ENCODE data around the gene RNF113B. TPM values are rescaled to one million over a fixed set of nuclear protein-coding genes. Genes with fewer than 3 reads are reported as not detected.
A peak's percentile ranks its signal among the peaks of the same experiment; 100 is the strongest.

The RNF113B gene
- total and polyA plus RNA-seq, 2 of the 4 experiments (the other 2 are of a cell fraction) = not detected

DNA sequence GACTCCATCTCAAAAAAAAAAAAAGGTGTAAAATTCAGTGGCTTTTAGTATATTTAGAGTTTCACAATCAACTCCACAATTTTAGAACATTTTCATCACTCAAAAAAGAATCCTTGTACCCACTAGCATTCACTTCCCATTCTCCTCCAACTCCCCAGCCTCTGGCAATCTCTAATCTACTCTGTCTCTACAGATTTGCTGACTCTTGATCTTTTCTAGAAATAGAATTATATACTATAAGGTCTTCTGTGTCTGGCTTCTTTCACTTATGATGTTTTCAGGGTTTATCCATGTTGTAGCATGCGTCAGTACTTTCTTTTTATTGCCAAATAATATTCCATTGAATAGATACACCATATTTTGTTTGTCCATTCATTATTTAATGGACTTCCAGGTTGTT is 42.2 kb downstream of the RNF113B start:
- no peak overlapping the region for H3K4ac ChIP-seq (ENCODE audit: low read depth, low read length)
- no peak overlapping the region for H4K5ac ChIP-seq (ENCODE audit: low read depth, low read length)
- TF ChIP-seq CEBPB (IDR thresholded peaks at IDR 0.05; ENCODE audit: low read depth, low read length) (no peak), MAFK (IDR thresholded peaks at IDR 0.05; ENCODE audit: low read depth, low read length) (peak; percentile 53)
- H2BK20ac ChIP-seq (ENCODE audit: low read depth, low read length) = no peak overlapping the region
- H3K36me3 ChIP-seq (ENCODE audit: control insufficient read depth, insufficient read depth, low read length) = no peaks in the 10 kb centered on the region
- H2AK9ac ChIP-seq (replicated peaks; ENCODE audit: low read depth, low read length, poor library complexity) = no peak overlapping the region
- no peak overlapping the region for H3K9ac ChIP-seq (ENCODE audit: low read depth, low read length)
- H4K8ac ChIP-seq (ENCODE audit: low read depth in 2 of 2, low read length in 2 of 2) = no peak overlapping the region
- H3K23ac ChIP-seq (ENCODE audit: low read depth, low read length) = no peak overlapping the region
- in situ Hi-C loops (cut with MboI; ENCODE audit: low sequenced_read_pairs) = loop anchor here (25.0 kb wide), 2 partner anchors 527 to 702 kb away; no protein-coding TSS in a partner anchor
- H3K9me3 ChIP-seq (ENCODE audit: control insufficient read depth, insufficient read depth, low read length) = no peaks in the 10 kb centered on the region
- H4K91ac ChIP-seq (ENCODE audit: insufficient read depth, low read depth, low read length) = no peak overlapping the region
- no peak overlapping the region for H3K4me2 ChIP-seq (ENCODE audit: low read depth, low read length)
- H2BK5ac ChIP-seq (ENCODE audit: low read depth, low read length, poor library complexity, severe bottlenecking) = no peak overlapping the region
- intact Hi-C loops (cut with micrococcal nuclease) = loop anchor here (5.0 kb wide), 1 partner anchor 477 kb away; no protein-coding TSS in a partner anchor
- ChIA-PET POLR2A (ENCODE audit: unreplicated experiment) (no interaction called here), CTCF (no interaction called here)
- no peak overlapping the region for H3K14ac ChIP-seq (replicated peaks; ENCODE audit: low read depth, low read length)
- no peak overlapping the region for H3K4me3 ChIP-seq (ENCODE audit: insufficient read depth, low read depth, low read length)
- no peak overlapping the region for H3K18ac ChIP-seq (ENCODE audit: low read depth, low read length)
- no CpG with 5 or more reads among the region's 1 CpG for WGBS, 2 experiments (ENCODE audit: extremely low coverage in 2 of 2, insufficient read length in 1 of 2)
- dilution Hi-C loops (cut with HindIII; ENCODE audit: low sequenced_read_pairs, unreplicated experiment) = no loop called here
- no peak overlapping the region for H2AK5ac ChIP-seq (ENCODE audit: low read depth, low read length)
- DNase-seq (no peak), ATAC-seq (ENCODE audit: low read depth) (no peak)
- no peak overlapping the region for H3K27ac ChIP-seq (ENCODE audit: insufficient read depth, low read length)
- no peaks in the 10 kb centered on the region; the same call in 1 of the 2 replicates for H3K27me3 ChIP-seq (ENCODE audit: control insufficient read depth, insufficient read depth, low read length)
- H2BK120ac ChIP-seq (ENCODE audit: low read depth, low read length) = no peak overlapping the region
- no peaks in the 10 kb centered on the region for H3K9me1 ChIP-seq (ENCODE audit: insufficient read depth, low read length)
- no peak overlapping the region for H2AFZ ChIP-seq (replicated peaks; ENCODE audit: low read length, poor library complexity)
- no peaks in the 10 kb centered on the region for H4K20me1 ChIP-seq (ENCODE audit: insufficient read depth, low read length)
- BruUV-seq (replicated peaks) = no TSS peak
- no peaks in the 10 kb centered on the region for H3K4me1 ChIP-seq (ENCODE audit: control insufficient read depth, insufficient read depth, low read length)
- no peak overlapping the region for H3K56ac ChIP-seq (ENCODE audit: extremely low read depth, insufficient read depth, low read length)
- no peaks in the 10 kb centered on the region for H3K79me1 ChIP-seq (ENCODE audit: low read depth in 1 of 2, low read length in 2 of 2)
- no peak overlapping the region for H2BK15ac ChIP-seq (ENCODE audit: low read depth, low read length)
